B cell (primary cell): ENCODE data around the gene UGGT1.

Experiments used
- CTCF ChIP-seq: fragments of 200-600 bp; IDR thresholded peaks from one replicate; pipeline ENCODE4 v1.8.0; 2022; ENCODE audit warnings: antibody characterized with exemption, mild to moderate bottlenecking
- EZH2 ChIP-seq: IDR thresholded peaks from 2 replicates; pipeline ENCODE4 v1.6.1; 2012; ENCODE audit warnings: borderline replicate concordance, low read depth, mild to moderate bottlenecking, moderate library complexity, low read length; ENCODE audit not compliant: insufficient read depth, poor library complexity, severe bottlenecking

GRCh38 chr2:128105072-128105471 lies 14.1 kb downstream of the UGGT1 start:
- TF ChIP-seq CTCF (no peak), EZH2 (no peak)
